ENCODE results near the gene DSTN.

The DSTN gene

DNA sequence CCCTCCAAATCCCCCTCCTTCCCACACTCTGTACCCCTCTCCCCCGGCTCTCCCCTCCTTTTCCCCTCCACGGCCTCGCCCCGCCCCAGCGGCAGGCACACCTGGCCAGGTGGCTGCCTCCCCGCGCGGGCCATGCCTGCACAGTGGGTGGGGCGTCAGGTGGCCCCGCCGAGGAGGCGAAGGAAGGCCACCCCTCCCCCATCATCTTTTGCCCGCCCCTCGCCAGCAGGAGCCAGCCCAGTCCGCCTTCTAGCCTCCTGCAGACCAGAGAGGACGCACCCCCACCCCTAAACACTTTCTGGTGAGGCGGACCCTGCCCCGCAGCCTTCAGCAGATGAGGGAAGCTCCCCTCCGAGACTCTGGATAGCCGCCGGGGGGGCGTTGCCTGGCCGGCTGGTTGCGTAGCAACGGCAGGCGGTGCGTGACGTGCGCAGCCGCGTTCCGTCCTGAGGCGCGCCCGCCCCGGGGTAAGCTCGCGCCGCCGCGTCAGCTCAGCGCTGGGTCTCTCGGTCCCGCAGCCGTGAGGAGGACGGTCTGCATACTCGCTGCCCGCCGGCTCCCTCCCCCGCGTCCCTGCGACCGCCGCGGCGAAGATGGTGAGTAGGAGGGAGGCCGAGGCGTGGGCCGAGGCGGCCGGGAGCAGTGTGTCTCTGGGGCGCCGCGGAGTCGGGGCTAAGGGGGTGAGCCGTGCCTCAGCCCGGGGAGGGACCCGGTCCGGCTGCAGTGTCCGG, at the start of gene DSTN:
DSTN (plus strand) TSS at position 460 of the 731 bp plus-strand sequence; CDS start at position 594, 134 bp downstream.
- peak; percentile 75 for DNase-seq (ENCODE audit: low read depth)

DNA sequence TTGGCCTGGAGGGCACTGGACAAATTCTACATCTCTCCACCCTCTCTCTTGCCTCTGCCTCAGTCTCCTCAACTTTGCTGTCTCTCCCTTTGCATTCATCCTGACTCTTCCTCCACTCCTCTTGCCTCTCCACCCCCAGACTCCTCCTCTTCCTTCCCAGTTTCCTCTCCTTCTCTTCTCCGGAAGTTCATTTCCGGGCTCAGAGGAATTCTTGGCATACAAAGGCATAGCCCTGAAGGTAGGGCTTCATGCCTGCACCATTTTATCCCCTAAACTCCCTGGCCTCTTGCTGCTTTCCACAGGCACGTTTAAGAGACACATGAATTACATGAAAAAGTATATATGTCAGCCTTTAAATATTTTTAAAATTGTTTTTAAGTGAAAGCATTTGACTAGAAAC, 49.3 kb upstream of the DSTN start:
- no peak for DNase-seq (ENCODE audit: low read depth)

DNA sequence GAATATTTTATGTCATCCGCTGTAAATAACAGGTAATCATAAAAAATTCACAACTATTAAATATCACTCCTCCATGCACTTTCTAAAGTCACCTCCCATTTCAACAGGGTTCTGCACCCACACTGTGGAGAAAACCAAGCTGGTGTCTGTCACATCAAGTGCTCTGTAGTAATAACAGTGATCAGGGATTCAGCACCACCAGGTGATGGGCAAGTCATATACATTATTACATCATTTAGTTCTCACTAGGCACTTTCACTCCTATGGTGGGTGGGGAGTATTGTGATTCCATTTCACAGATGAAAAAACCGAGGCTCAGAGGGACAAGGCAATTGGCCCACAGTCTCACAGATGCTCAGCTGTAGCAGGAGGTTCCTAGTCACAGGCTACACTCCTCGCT, 47.3 kb upstream of the DSTN start:
- no peak for DNase-seq (ENCODE audit: low read depth)

DNA sequence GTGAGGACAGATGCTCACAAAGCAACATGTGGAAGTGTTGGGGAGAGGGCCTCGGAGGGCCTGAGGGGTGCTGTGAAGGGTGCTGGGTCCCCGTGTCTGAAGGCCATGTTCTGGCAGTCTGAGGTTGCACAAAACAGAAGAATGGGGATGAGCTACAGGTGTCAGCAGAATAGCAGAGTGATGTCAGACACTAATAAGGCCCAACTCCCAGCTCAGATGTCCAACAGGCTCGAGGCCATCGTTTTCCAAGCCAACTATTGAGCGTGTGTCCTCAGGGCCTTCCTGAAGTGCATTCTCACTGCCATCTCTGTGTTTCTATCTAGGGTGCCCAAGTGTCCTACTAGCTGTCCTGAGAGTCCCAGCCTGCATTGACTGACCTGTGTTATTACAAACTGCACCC, 46.5 kb upstream of the DSTN start:
- DNase-seq (ENCODE audit: low read depth) = no peak

DNA sequence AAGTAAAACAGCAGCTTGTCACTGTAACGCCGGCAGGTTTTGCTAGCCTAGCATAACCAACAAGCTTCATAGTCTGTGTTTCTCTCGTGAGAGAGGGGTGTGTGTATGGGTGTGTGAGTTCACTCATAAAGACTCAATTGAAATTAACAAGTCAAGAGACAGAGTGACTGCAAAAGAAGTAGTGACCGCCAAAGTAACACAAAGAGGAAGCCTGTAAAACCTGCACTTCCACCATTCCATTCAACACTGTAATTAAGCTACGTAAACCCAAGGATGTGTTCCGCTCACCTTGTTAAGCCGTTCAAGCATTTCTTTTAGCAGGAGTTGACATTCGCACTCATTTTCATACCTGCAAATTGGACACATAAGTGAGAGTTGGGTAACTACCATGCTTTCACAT, 45.3 kb upstream of the DSTN start:
- no peak for DNase-seq (ENCODE audit: low read depth)

DNA sequence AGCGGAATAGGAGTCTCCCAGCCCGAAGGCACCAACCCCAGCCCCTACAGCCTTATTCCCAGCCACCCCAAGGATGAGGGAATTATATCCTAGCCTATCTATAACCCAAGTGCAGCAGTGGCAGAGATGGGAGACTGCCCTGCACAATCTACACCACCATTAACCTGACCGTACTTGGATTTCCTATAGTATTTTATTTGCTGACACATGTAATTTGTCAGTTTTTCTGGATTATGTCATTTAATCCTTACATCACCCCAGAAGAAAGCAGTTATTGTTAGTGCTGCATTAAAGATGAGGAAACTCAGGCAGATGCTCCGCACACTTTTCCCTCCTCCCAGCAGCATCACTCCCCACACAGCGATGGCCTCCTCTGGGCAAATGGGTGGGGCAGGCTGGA, 44.7 kb upstream of the DSTN start:
- no peak for DNase-seq (ENCODE audit: low read depth)

DNA sequence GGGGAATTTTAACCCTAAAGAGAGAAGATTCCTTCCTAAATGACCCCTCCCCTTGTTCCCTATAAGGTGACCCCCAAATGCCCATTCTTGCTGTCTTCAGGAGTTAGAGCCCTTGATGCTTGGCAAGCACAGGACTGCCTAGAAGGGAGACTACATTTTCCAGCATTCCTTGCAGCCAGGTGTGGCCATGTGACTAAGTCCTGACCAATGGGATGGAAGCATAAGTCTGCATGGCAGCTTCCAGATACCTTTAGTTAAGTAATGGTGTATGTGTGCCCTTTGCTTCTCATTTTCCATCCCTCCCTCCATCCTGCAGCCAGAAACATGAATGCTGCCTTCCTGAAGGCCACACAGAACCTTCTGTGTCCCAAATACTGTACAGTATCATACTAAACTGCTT, 44.2 kb upstream of the DSTN start:
- DNase-seq (ENCODE audit: low read depth) = no peak

DNA sequence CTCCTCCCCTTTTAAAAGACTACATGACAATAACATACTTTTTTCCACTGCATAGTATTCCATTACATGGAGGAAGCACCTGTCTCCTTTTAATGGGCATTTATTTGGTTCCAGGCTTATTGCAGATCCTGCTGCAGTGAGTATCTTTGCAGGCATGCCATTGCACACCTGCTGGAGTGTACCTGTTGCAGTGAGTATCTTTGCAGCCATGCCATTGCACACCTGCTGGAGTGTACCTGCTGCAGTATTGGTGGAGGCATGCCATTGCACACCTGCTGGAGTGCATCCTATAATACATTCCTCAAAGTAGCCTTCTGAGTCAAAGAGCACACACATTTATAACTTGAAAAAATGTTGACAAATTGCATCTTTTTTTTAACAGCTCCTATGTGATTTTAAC, 40.3 kb upstream of the DSTN start:
- DNase-seq (ENCODE audit: low read depth) = no peak

DNA sequence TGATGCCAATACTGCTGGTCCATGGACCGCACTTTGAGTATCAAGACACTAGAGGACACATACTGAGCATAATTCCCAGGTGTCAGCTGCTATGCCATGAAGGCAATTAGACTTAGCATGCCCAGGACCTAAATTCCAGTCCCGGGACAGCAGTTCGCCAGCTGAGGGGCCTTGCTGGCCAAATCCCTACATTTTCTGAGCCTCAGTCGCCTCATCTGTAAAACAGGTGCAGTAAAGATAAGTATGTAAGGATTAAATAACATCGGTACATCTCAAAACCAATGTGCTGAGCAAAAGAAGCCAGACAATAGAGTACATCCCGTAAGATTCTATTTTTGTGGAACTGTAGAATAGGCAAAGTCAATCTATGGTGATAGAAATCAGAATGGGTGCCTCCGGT, 39.7 kb upstream of the DSTN start:
- DNase-seq (ENCODE audit: low read depth) = no peak

DNA sequence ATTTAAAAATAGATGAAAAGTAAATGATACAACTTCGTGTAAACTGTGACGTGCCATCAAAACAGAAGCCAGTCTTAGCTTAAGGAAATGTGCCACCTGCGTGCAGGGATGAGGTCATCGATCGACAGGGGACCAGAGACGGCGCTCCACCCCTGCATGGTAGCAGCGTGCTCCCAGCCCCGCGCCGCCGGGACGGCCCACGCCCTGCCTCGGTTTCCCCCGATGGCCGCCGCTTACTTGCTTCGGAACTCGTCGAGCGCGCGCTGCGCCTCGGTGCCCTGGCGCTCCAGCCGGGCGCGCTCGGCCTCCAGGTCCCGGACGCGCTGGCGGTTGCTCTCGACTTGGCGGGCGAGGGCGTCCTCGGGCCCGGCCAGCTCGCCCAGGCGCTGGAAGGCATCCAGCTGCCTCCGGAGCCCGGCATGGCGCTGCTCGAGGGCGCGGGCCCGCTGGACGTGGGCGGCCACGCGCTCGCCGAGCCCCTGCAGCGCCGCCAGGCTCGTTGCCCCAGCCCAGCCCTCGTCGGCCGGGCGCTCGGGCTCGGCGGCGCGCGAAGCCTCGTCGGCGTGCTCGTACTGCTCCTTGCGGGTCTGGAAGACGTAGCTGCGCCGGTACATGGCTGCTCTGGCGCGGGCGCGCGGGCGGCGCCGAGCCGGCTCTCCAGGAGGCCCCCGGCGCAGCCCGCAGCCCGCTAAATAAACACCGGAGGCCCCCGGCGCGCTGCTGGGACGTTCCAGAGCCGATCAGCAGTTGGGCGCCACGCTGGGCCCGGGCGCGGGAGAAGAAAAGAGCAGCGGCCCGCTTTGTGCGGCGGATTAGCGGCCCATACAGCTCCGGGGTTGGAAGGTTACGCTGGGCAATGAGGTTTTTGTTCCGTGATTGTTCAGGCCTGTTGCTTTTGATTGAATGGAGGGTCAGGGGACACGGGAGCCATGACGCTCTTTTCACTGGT, 38.9 kb upstream of the DSTN start, which contains the start of gene BFSP1:
BFSP1 (minus strand) TSS at position 664 of the 949 bp plus-strand sequence; CDS start at position 614, 50 bp downstream.
- DNase-seq (ENCODE audit: low read depth) = peak; percentile 15

DNA sequence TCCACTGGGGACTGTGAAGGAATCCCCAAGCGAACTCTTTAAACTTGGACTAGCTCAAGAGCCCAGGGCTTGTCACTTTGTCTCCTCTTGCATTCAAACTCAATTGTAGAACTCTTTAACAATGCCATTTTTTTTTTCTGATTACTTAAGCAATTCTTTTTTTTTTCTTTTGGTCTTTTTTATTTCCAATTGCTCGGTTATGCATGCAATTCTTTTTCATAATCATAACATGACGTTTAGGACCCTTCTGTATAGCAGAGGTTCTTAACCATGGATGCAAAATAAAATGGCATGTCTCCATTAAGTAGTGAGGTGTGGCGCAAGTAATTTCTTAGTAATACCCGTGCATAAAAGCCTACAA, 38.2 kb upstream of the DSTN start:
- DNase-seq (ENCODE audit: low read depth) = no peak

DNA sequence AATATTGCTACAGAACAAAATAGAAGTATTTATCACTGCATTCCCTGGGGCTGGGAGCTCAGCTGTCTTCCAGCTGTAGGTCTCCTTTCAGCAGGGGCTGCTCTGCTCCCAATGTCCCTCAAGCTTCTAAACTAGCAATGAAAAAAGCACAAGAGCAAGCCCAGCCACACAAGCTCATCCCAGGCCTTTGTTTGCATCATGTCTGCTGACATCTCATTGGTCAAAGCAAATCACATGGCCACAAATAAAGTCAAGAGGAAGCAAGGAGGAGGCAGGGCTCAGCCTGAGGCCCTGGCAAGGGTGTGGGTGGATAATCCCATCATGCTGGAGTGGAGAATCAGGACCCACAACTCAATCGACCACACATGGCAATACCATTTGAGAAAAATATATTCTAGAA, 36.5 kb upstream of the DSTN start:
- no peak for DNase-seq (ENCODE audit: low read depth)

DNA sequence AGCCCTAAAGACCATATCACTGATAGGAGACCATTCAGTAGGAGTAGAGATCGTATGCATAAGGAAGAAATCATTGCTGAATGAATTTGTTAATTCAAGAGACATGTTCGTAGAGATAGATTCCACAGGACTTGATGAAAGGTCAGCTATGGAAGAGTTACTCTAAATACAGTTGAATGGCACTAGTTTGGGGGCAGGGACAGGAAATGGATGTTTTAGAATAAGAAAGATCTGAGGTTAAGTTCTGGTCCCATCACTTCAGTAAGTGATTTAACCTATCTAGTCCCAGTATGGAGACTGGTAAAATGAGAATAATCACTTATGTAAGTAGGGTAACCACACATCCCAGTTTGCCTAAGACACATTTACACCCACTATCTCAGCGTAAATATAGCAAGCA, 35.8 kb upstream of the DSTN start:
- no peak for DNase-seq (ENCODE audit: low read depth)

DNA sequence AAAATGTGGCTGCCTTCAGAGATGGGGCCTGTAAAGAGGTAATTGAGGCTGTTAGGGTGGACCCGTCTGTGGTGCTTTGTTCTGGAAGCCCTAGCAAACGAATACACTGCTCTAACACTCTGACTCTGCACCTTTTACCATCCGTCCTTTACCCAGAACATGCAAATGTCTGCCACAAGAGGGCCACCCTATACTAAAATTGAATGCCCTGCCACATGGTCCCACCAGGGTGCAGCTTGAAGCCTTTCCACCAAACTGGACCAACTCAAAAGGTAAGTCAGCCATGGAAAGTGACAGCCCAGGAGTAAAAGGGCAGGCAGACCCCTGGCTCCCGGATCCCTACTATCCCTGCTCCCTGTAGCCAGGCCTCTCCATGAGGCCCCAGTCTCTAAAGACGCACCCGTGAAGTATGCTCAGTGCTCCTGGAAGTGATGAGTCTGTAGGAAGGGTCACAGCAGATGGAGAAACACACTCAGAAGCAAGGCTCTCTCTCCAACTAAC, 32.9 kb upstream of the DSTN start:
- DNase-seq (ENCODE audit: low read depth) = peak; percentile 35

DNA sequence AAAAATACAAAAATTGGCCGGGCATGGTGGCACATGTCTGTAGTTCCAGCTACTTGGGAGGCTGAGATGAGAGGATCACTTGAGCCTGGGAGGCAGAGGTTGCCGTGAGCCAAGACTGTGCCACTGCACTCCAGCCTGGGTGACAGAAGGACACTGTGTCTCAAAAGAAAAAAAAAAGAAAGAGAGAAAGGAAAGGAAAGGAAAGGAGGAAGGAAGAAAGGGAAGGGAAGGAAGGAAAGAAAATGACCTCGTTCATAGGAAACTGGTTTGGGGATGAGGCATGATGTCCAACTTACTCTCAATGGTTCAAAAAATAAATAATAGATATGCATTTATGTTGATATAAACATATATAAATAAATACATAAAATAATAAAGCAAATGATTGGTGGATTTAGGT, 31.9 kb upstream of the DSTN start:
- DNase-seq (ENCODE audit: low read depth) = no peak

DNA sequence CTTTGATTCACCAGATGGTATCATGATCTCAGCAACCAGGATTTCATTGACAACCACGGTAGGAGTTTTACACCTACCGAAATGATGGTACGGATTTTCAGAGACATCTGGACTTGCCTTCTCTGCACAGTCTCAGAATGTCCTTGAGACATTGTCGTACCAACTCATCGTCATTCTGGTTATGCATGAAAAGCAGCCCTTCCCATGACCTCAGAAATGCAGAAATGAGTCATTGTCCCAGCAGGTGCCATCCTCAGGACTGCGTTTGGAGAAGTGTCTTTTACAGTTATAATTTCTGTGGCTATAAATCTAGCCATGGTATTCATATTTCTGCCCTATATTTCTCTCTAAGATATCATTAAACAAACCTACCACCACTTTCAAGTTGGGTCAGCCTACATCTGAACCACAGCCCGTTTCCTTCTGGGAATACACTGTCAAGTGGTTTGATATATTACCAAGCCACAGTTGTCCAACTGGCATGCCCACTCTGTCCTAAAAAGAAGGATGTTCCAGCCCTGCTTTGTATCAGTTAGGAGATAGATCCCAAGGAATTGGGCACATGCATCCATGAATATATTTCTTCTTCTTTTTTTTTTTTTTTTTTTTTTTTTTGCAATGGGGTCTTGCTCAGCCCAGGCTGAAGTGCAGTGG, 31.2 kb upstream of the DSTN start:
- no peak for DNase-seq (ENCODE audit: low read depth)

DNA sequence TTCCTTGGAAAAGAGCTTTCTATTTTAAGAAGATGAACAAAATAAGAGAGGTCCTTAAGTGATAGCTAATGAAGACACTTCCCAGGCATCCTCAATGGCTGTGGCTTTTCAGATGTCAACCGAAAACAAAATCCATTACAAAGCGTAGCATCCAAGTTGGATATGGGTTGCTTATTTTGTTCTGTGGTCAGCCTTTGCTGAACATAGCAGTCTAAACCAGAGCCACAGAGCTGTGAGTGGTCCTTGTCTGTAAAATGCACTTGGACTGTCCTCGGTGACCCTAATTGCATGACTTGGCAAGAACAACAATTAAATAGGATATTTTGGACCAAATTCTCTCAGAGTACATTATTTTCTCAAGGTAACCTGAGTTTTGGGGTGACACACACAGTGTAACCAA, 28.3 kb upstream of the DSTN start:
- no peak for DNase-seq (ENCODE audit: low read depth)

DNA sequence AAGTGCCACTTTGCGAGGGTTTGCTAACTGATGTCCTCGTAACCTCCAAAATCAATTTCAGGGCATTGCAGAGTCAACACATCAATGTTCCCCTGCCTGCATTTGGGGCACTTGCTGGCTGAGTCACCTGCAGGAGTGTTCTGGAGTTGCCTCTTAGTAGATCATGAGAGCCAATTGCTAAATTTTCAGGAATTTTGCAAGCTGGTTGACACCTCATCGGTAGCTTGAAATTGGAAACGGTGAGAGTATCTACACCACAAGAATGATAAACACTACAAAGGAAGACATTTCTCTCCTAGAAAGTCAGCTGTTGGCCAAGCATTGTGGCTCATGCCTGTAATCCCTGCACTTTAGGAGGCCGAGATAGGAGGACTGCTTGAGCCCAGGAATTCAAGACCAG, 27.9 kb upstream of the DSTN start:
- no peak for DNase-seq (ENCODE audit: low read depth)

DNA sequence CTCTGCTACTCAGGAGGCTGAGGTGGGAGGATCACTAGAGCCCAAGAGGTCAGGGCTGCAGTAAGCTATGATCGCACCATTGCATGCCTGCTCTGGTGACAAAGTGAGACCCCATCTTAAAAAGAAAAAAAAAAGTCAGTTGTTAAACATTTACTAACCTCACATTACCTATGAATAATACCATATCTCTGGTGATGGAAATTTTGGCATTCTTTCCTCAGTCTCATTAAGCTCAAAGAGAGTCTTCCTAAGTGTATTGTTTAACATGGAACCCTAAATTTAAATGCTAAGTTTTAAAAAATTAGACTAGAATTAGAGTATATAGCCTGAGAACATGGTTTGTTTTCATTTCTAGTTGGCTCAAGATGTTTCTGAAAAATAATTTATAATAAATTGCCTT, 27.4 kb upstream of the DSTN start:
- DNase-seq (ENCODE audit: low read depth) = no peak

DNA sequence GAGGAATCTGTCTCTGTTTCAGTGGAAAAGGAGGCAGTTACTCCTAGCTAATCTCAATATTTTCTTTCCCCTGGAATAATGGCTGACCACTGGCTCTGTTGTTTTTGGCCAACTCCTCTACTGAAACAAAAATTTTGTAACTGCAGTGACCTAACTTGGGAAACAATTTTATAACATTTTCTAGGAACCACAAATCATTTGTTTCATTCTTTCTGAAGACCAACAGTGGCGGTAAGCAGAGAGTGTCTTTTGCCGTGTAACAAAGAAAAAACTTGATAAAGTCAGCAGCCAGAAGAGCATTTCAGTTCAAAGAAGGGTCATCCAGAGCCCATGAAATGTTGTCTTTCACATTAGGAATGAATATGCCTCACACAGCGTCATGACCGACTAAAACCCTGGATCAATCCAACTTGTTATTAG, 26.9 kb upstream of the DSTN start:
- no peak for DNase-seq (ENCODE audit: low read depth)

DNA sequence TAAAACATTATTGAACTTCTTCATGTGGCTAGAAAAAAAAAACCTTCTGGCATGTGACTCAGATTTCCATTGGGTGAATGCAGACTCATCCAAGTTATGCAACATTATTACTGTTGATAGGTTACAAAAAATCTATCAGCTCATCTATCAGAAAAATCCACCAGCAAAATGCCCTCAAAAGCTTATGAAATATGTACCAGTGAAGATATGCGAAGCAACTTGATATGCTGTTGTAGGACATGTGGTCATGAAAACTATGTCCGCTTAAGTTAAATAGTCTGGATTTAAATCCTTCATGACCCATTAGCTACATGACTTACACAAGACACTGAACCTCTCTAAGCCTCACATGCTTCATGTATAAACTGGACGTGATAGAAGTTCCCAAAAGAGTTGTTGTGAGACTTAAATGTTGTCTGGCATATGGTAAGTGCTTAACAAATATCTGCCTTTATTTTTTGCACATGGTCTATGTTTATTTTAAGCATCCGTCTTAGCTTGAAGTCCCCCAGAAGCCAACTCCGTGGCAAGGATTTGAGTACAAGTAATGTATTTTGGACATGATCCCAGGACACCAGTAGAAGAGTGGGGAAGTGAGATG, 26.2 kb upstream of the DSTN start:
- no peak for DNase-seq (ENCODE audit: low read depth)

DNA sequence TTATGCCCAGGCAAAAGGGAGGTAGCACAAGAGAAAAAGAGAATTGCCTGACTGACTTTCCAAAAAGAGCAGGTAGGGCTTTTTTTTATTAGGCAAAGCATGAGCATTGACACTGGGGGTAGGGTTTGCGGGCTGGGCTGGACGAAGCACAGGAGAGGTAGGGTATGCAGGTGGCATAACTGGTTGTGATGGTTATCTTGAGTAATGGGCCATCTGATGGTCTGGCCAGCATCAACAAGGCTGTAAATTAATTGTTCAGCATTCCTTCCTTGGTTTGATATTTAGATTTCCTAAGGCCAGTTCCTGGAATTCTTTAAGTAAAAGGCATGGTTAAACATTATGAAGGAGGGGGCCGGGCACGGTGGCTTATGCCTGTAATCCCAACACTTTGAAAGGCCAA, 24.7 kb upstream of the DSTN start:
- DNase-seq (ENCODE audit: low read depth) = no peak

Measured in T-helper 22 cell (primary cell).